Hepatocyte (in vitro differentiated cells): ENCODE measurements around the gene NPIPB6. TPM values are rescaled to one million over a fixed set of nuclear protein-coding genes. Genes with fewer than 3 reads are reported as not detected.
"Not testable (repeated sequence)": the region's sequence is repeated elsewhere in the genome, so short reads cannot be mapped to it uniquely, and the experiment has no call there.

ENCODE experiments used
- DNase-seq: peaks from one replicate; pipeline ENCODE4 v3.0.0-alpha.2; 2016; ENCODE audit warnings: low spot score
- H2AFZ ChIP-seq: fragments of 200-600 bp; sonication (generic); 2 replicates; pipeline ENCODE4 v1.6.0; 2016; ENCODE audit warnings: antibody characterized with exemption, mild to moderate bottlenecking
- H3K27ac ChIP-seq: fragments of 200-600 bp; sonication (generic); 2 replicates; pipeline ENCODE4 v1.5.1; 2016; ENCODE audit warnings: mild to moderate bottlenecking
- H3K27me3 ChIP-seq: fragments of 200-600 bp; sonication (generic); 2 replicates; pipeline ENCODE4 v1.6.1; 2016
- H3K36me3 ChIP-seq: fragments of 200-600 bp; sonication (generic); replicated peaks from 2 replicates; pipeline ENCODE4 v1.5.1; 2016; ENCODE audit warnings: low read depth; ENCODE audit not compliant: insufficient read depth
- H3K4me1 ChIP-seq: fragments of 200-600 bp; sonication (generic); 2 replicates; pipeline ENCODE4 v1.5.1; 2016; ENCODE audit warnings: mild to moderate bottlenecking, moderate library complexity; ENCODE audit not compliant: insufficient read depth
- H3K4me2 ChIP-seq: fragments of 200-600 bp; sonication (generic); 2 replicates; pipeline ENCODE4 v1.6.0; 2016
- H3K4me3 ChIP-seq: fragments of 200-600 bp; sonication (generic); 2 replicates; pipeline ENCODE4 v1.5.1; 2016; ENCODE audit warnings: mild to moderate bottlenecking
- H3K79me2 ChIP-seq: fragments of 200-600 bp; sonication (generic); 2 replicates; pipeline ENCODE4 v1.6.0; 2017; ENCODE audit warnings: mild to moderate bottlenecking
- H3K9me2 ChIP-seq: fragments of 200-600 bp; sonication (generic); replicated peaks from 2 replicates; pipeline ENCODE4 v1.6.0; 2017; ENCODE audit warnings: mild to moderate bottlenecking; ENCODE audit not compliant: insufficient read depth
- H3K9me3 ChIP-seq: fragments of 200-600 bp; sonication (generic); 2 replicates; pipeline ENCODE4 v1.5.1; 2016; ENCODE audit warnings: low read depth, mild to moderate bottlenecking
- H4K20me1 ChIP-seq: fragments of 200-600 bp; sonication (generic); 2 replicates; pipeline ENCODE4 v1.6.0; 2016; ENCODE audit warnings: mild to moderate bottlenecking; ENCODE audit not compliant: insufficient read depth, poor library complexity, severe bottlenecking
- WGBS: methylation state at CpG from one replicate; pipeline ENCODE4 v1.1.6; 2016; ENCODE audit warnings: low lambda C conversion rate; ENCODE audit errors: missing lambda C conversion rate; 5-methylcytosine and 5-hydroxymethylcytosine counted together
- polyA plus RNA-seq: library from polyadenylated mRNA; unstranded; fragments of >200 nt; fragmentation: Nextera tagmentation; extraction: Ambion mirVana; gene quantifications from 2 replicates; pipeline ENCODE4 v1.2.1, GENCODE V29; 2016
- total RNA-seq: library from RNA; depleted of rRNA; stranded (reverse); fragments of >200 nt; gene quantifications from 2 replicates; pipeline ENCODE4 v1.2.3, GENCODE V29; 2014

The NPIPB6 gene
- total RNA-seq (1.9 and 2.2 TPM in 2 replicates), polyA plus RNA-seq (0.69 and 2.0 TPM in 2 replicates)

DNA sequence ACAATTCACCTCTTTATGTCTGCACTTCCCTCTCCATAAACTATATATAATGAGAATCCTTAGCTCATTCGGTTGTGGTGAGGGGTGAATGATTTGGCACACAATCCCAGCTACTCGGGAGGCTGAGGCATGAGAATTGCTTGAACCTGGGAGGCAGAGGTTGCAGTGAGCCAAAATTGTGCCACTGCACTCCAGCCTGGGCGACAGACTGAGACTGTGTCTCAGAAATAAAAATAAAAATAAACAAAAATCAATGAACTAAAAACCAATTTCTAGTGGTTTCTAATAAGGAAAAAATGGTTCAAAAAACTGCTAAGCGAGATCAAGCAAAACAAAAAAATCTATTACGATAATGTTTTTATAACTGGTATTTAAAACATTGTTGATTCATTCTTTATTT is at the start of gene NPIPB6:
Gene NPIPB6 (minus strand): TSS at position 101 of the 400 bp plus-strand sequence. CDS start 686 bp downstream, outside the sequence.
- not testable (repeated sequence) for H3K4me1 ChIP-seq, H3K27ac ChIP-seq, H3K9me2 ChIP-seq, H3K4me3 ChIP-seq, H3K9me3 ChIP-seq, H2AFZ ChIP-seq, H4K20me1 ChIP-seq, DNase-seq, H3K79me2 ChIP-seq, H3K4me2 ChIP-seq, H3K27me3 ChIP-seq, H3K36me3 ChIP-seq
- no CpG with 5 or more reads among the region's 5 CpGs for WGBS

- H3K4me3 ChIP-seq, H3K9me3 ChIP-seq, H3K27ac ChIP-seq, H3K36me3 ChIP-seq, H3K27me3 ChIP-seq, DNase-seq, H2AFZ ChIP-seq, H3K4me1 ChIP-seq, H3K79me2 ChIP-seq, H4K20me1 ChIP-seq, H3K9me2 ChIP-seq: not testable (repeated sequence)
- peak within 1 kb of the TSS; percentile 57 for H3K4me2 ChIP-seq
- WGBS = no CpG with 5 or more reads among the region's 66 CpGs
Measured at GRCh38 chr16:28403220-28404072, 40.1 kb upstream of the NPIPB6 start, which contains the start of gene EIF3CL. Gene EIF3CL (minus strand): TSS chr16:28403841. CDS start chr16:28403618, 223 bp downstream.

- H3K27me3 ChIP-seq, H3K4me2 ChIP-seq, DNase-seq, H3K36me3 ChIP-seq, H4K20me1 ChIP-seq, H3K4me1 ChIP-seq, H3K4me3 ChIP-seq, H2AFZ ChIP-seq, H3K79me2 ChIP-seq, H3K9me2 ChIP-seq, H3K9me3 ChIP-seq, H3K27ac ChIP-seq: not testable (repeated sequence)
- WGBS = no CpG with 5 or more reads among the region's 5 CpGs
Measured at GRCh38 chr16:28392054-28392453, 28.7 kb upstream of the NPIPB6 start.

GRCh38 chr16:28382177-28382867 is 19.0 kb upstream of the NPIPB6 start:
- not testable (repeated sequence) for H3K4me1 ChIP-seq, H3K4me2 ChIP-seq, H2AFZ ChIP-seq, H3K36me3 ChIP-seq, H3K79me2 ChIP-seq, H3K4me3 ChIP-seq, H3K27me3 ChIP-seq, H3K9me2 ChIP-seq, H4K20me1 ChIP-seq, DNase-seq, H3K27ac ChIP-seq, H3K9me3 ChIP-seq
- no CpG with 5 or more reads among the region's 10 CpGs for WGBS

- H3K36me3 ChIP-seq, H3K4me2 ChIP-seq, H3K9me3 ChIP-seq, H3K4me3 ChIP-seq, H4K20me1 ChIP-seq, H3K27ac ChIP-seq, H3K4me1 ChIP-seq, H2AFZ ChIP-seq, DNase-seq, H3K27me3 ChIP-seq, H3K79me2 ChIP-seq, H3K9me2 ChIP-seq: not testable (repeated sequence)
- whole genome bisulfite sequencing = 80% methylated on average over 6 of the region's 10 CpGs
Measured at GRCh38 chr16:28377822-28378221, 14.5 kb upstream of the NPIPB6 start.

- not testable (repeated sequence) for H3K36me3 ChIP-seq, H3K9me3 ChIP-seq, H2AFZ ChIP-seq, H3K4me3 ChIP-seq, DNase-seq, H3K27me3 ChIP-seq, H3K79me2 ChIP-seq, H3K4me2 ChIP-seq, H3K4me1 ChIP-seq, H4K20me1 ChIP-seq, H3K27ac ChIP-seq, H3K9me2 ChIP-seq
- no CpG with 5 or more reads among the region's 38 CpGs for WGBS
Measured at GRCh38 chr16:28377108-28377625, 13.9 kb upstream of the NPIPB6 start.

DNA sequence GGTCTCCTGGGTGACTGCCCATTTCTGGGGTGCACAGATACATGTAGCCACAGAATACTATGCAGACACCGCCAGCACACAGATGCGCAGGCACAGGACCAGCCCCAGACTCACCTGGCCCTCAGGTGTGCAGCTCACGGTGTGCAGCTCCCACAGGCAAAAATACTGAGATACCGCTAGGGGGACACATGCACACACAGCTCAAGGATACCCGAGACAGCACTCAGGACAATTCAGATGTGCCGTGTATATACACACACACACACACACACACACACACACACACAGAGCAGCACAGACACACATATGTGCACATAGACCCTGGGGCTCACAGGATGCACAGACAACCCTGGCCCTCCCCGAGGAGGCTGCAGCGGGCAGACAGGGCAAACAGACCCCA is 11.8 kb upstream of the NPIPB6 start:
- H3K9me2 ChIP-seq, H4K20me1 ChIP-seq, DNase-seq, H3K9me3 ChIP-seq, H3K4me2 ChIP-seq, H3K36me3 ChIP-seq, H3K4me1 ChIP-seq, H2AFZ ChIP-seq, H3K27ac ChIP-seq, H3K79me2 ChIP-seq, H3K27me3 ChIP-seq, H3K4me3 ChIP-seq: not testable (repeated sequence)
- WGBS = 18% methylated on average over 5 of the region's 8 CpGs

DNA sequence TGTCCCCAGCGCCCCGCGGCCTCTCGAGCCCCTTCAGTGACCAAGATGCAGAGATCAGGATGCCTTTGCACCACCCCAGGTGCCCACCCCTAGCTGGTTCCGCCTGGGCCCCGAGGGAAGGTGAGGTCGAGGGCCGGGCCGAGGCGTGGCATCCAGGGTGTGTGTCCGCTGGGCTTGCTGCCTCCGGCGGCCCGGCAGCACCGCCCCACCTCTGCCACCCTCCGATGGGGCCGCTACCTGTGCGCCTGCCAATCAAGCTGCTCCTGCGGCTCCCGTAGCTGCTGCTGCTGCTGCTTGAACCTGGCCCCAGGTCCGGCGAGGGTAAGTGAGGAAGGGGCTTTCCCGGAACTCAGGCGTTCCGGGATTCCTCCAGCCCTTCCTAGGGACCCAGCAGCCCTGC is 11.0 kb upstream of the NPIPB6 start:
- H3K79me2 ChIP-seq, H3K4me1 ChIP-seq, H3K36me3 ChIP-seq, DNase-seq, H3K9me2 ChIP-seq, H3K27me3 ChIP-seq, H3K9me3 ChIP-seq, H3K27ac ChIP-seq, H2AFZ ChIP-seq, H4K20me1 ChIP-seq, H3K4me3 ChIP-seq, H3K4me2 ChIP-seq: not testable (repeated sequence)
- WGBS = 3% methylated on average over 10 of the region's 25 CpGs
